HUDEP-2 (cell line): Measurements from ENCODE around the gene PRKG1.
"Not testable (repeated sequence)": the region's sequence is repeated elsewhere in the genome, so short reads cannot be mapped to it uniquely, and the experiment has no call there.

Experiments
- DNase-seq, 76 experiments: peaks; one replicate each; lab custom pipeline; 2025; ENCODE audit not compliant: unreplicated experiment in 76 of 76; lab: John Stamatoyannopoulos, UW

The PRKG1 gene

DNA sequence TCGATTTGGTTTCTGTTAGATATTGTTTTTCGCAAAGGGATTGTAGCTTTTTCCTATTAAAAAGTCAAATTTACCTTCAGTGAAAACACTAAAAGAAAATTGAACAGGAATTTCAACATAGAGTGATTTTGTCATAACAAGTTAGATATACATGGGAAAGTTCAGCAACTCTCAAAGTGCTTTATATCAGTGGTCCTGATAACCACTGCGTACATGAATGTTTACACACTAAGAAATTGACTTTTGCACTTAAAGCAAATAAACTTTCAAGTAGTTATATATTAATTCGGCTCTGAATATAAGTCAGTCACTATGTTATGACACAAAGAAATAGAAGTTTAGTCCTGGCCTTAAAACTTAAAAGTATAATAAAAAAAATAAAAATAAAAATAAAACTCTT, 1138.5 kb downstream of the PRKG1 start:
- DNase-seq, result no peak

DNA sequence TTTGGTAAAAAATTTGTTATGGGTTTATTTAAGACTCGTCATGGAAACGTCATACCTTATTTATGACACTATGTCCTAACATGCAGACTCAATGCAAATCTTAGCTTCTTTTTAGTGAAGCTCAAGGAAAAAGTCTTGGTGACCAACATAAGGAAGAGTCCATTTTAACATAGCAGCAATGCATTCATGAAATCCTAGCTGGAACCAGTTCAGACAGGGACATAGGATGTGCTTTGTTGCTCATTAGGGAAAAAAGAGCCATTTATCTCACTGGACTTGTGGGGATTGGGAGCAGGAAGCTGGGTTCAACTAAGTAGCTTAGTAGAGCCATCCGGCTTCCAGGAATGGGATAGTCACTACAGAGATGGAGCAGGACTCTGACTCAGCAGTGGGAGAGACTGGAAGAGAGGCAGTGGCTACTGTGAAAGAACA, 1139.0 kb downstream of the PRKG1 start:
- DNase-seq, result no peak

DNA sequence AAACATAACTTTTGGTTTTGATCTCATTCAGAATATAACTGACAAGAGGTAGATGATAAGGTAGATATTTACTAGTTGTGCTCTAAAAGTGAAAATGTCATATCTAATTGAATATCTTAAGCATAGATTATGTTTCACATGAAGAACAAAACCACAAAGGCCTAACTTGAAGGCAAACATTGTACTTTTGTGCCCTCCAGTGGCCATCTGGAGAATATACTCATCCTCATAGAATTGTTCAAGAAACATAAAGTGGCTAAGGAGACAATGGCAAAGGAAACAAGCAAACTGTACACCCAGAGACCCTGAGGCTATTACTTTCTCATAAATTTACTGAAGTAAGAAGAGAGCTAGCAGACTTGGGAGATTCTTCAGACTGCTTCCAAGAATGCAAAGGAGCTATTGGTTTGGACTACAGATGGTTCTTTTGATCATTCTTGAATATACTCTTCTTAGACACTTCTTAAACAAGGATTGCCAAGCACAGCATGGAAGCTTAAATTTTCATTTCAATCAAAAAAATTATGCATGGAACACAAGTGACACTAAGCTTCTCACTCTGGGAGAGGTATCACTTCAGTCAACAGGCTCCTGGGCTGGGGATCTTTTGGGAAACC, 1141.6 kb downstream of the PRKG1 start:
- peak in 23 of 76 experiments; percentile 0 to 47 (median 12) for DNase-seq

DNA sequence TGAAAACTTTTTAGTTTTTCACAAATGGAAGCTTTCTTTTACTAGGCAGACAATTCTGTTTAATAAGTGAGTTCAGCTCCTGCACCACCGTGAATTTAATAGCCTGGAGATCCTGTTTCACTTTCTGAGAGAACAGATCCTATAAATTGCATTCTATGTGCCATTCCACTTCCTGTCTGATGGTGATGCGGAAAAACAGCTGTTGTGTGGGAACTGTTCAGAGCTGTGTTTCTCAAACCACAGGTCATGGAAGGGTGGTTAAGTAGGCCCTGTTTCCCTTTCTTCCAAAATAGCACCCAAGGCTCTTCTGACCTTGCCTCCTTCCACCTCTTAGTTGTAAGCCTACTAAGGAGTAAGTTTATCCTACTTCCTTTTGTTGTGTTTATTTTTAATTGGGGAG, 1142.6 kb downstream of the PRKG1 start:
- DNase-seq, result no peak

DNA sequence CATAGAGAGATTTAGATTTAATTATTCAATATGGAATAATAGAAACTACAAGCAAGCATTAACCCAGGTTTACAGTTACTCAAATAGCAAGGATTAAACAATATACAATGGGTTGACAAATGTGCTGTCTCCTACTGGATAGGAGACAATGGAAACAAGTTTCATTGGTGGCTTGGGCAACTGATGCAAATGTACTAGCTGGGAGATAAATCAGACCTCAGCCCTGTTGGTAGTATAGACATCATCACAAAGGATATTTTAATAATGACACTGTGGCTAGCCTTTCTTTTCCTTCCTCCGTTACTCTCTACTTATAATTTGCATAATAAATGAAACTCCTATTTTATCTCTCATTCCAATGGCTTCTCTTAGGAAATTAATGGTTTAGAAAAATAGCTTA, 1143.2 kb downstream of the PRKG1 start:
- no peak for DNase-seq

DNA sequence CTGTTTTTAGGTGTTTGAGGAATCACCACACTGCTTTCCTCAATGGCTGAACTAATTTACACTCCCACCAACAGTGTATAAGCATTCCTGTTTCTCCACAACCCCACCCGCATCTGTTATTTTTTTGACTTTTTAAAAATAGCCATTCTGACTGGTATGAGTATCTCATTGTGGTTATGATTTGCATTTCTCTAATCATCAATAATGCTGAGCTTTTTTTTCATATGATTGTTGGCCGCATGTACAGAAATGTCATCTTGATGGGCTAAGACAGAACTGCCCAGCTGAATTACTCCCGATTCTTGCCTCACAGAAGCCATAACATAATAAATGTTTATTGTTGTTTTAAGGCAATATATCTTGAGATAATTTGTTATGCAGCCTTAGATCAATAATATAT, 1146.7 kb downstream of the PRKG1 start:
- DNase-seq, result no peak

DNA sequence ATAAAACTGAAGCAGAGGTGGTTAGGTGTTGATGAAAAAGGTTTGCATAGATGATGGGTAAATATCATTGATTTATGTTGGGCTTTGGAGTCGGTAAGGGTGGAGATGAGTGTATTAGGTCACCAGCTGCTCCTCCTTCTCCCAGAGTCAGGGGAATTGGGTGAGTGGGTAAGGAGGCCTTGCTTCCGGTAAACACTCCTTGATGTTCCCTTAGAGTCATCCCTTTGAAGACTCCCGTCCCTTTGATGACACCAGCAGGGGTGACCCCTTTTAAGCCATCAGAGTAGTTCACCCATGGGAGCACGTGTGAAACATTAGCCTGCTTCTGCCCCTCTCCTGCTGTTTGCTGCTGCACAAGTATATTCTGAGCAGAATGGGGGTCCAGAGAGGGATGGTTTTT, 1147.6 kb downstream of the PRKG1 start:
- no peak for DNase-seq

DNA sequence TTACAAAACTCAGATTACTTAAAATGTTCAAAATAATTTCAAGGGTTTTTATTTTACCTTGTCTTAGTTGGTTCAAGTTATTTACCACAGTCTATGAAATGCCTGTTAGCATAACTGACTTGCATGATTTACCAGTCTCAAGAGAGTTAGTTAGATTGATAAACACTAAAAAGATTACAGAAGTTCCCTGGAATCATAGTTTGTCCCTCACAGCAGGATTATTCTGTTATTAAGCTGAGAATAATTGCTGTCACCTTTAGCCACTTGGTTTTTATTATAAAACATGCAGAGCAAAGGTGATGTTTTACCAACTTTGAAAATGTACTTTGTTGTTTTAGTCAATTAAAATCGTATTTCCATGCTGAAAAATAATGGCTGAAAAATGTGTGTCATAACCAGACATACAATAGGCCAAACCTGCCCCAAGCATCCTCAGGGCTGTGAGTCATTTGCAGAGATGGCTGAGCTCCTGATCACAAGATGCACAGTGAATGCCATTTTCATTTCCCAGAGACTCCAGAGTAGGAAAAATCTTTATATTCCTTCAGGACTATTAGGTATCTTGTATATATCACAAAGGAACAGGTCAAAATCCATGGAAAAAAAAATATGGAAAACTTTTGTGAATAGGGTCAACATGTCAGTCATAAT, 1152.0 kb downstream of the PRKG1 start:
- no peak for DNase-seq

DNA sequence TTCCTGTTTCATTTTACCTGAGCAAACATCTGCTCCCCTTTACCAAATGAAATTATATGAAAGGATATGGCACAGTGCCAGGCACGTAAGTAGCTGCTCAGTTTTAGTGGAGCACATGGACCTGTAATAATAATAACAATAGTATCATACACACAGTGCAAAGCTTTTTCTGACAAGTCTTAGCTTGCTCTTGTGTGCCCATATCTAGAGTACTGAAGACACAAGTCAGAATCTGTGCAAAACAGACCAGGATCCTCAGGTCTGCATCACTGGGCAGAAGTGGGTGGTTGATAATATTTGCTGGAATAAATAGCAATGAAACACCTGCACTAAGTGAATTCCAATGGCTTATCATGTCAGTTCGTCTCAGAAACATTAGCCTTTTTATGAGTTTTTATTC, 1154.3 kb downstream of the PRKG1 start:
- no peak for DNase-seq

DNA sequence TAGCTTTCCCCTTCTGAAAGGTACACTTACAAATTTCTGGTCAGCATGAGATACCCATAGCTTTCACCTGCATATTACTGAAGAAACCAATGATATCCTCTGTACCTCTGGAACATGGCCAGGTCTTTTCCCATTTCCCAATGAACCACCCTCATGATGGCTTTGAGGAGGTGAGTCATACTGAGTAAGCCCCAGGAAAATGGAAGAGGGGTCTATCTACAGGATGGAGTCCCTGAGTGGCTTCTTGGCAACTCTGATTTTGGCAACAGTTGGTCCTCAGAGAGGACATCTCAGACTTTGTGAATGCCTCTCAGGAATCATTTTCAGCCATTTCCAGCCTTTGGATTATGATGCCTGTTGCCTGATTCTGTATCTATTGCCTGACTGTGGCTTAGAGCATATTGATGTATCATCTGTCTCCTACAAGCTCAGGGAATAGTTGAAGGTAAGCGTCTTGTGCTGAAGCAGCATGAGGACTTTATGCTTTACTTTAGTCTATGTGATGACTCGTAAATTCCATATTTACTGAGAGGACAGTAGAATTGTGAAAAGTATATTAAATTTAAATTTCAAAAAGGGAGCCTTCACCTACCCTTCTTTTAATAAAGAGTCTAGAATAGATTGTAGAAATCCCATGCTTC, 1155.1 kb downstream of the PRKG1 start:
- DNase-seq, result no peak

DNA sequence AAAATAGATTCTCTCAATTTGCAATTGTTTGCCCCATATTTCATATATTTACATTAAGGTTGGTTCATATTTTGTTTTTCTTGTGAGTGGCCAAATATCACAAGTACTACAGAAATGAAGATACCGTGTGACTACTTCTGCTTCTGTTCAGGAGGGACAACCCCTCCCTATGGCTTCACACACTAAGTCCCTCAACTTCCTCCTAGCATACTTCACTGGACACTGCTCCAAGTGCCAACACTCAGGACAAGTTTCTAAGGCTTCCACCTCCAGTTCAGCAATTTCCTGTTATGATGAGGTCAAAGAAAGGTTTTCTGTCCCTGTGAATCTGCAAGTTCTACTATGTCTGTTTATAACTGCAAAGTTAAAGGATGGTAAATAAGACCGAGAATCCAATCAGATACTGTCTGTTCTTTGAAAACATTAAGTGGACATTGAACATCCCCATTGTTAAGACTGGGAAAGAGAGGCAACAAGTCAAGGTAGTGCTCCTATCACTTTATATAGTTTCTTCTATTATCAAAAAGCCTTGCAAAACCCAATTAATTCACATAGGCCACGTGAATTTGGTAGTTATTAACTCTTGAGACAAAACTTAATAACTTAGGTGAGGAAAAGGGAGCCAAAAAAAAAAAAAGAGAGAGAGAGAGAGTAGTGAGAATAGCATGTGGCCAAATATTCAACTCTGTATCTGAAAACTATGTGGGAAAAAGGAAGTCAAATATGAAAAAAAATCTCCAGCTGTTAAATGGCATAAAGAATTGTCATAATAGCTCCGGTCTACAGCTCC, 1158.5 kb downstream of the PRKG1 start:
- DNase-seq, result no peak

DNA sequence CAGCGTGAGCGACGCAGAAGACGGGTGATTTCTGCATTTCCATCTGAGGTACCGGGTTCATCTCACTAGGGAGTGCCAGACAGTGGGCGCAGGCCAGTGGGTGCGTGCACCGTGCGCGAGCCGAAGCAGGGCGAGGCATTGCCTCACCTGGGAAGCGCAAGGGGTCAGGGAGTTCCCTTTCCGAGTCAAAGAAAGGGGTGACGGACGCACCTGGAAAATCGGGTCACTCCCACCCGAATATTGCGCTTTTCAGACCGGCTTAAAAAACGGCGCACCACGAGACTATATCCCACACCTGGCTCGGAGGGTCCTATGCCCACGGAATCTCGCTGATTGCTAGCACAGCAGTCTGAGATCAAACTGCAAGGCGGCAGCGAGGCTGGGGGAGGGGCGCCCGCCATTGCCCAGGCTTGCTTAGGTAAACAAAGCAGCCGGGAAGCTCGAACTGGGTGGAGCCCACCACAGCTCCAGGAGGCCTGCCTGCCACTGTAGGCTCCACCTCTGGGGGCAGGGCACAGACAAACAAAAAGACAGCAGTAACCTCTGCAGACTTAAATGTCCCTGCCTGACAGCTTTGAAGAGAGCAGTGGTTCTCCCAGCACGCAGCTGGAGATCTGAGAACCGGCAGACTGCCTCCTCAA, 1159.2 kb downstream of the PRKG1 start:
- DNase-seq, result not testable (repeated sequence)

DNA sequence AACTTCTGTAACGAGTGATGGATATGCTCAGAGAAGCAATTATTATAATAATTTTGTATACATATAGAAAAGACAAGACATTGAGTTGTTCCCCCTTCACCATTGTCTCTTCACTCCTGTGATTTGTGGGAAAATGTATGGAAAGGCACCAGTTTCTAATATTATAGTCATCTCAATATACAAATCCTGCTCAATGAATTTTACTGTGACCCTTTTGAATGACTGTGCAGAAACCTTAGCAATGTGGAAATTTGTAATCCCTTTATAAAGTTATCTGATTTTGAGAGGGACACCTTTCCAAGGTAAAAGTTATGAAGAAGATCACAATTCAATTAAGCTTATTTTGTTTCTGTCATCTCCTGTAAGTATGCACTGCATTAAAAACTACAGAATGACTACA, 1165.5 kb downstream of the PRKG1 start:
- no peak for DNase-seq

DNA sequence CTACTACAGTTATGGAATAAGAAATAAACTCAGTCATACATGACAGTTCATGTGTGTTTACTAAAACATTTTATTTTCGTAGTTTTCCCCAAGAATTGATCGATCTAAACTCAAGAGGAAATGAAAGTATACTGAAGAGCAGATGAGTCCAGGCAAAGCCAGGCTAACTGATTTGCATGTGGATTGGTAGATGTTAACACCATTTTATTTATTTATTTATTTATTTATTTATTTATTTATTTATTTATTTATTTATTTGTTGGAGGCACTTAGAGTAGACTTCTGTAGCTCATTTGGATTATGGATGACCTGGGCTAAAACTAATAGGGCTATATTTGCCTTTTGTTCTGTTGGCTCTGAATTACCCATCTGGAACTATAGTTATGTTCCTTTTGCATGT, 1171.3 kb downstream of the PRKG1 start:
- DNase-seq, result no peak

DNA sequence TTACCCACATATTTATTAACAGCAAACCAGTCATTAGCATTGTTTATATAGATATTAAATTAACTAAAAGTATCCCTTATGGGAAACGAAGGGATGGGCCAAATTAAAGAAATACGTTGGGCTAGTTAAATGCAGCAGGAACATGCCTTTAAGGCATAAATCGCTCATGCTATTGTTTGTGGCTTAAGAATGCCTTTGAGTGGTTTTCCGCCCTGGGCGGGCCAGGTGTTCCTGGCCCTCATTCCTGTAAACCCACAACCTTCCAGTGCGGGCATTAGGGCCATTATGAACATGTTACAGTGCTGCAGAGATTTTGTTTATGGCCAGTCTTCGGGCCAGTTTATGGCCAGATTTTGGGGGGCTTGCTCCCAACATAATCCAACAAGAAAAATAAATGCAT, 1173.6 kb downstream of the PRKG1 start:
- DNase-seq, result not testable (repeated sequence)

DNA sequence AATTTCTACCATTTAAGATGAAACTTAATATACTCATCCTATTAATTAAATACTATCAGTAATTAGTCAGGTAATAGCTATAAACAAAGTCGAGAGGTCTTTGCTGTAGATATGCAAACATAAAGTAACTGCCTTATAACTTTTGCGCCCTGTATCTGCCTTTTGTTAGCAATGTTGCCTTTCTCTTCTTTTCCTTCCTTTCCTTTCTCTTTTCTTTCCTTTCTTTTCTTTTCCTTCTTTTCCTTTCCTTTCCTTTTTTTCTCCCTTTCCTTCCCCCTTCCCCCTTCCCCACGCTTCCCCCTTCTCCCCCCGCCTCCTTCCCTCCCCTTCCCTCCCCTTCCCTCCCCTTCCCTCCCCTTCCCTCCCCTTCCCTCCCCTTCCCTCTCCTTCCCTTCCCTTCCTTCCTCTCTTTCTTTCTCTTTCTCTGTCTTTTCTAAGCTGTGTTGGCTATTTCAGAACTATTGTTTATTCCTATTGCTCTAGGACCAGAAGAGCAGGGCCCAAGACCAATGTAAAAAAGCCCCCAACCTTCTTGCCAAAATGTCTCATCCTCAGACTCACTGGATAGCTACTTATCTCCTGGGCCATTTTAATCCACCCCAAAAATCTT, 1174.5 kb downstream of the PRKG1 start:
- DNase-seq, result no peak

DNA sequence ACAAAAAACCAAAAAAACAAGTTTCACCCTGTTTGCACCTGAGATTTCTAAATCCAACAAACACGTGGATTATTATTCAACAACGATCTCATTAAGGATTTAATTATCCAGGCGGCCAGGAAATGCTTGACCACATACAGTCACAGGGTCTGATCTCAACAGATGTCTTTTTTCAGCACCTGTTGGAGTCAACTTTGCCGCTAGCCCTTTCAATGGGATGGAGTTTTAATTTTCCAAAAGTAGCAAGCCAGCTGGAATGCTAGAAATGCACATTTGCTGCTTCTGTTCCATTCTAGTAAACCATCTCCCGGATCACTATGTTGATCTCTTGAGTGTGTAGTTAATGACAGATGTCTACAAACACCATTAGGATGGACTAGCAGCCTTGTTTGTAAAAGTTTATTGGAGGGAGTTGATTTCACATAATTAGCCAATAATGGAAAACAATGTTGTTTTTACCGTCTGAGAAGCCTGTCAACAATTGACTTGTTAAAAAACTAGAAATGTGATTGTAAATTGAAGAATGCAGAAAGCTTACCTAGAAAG, 1175.6 kb downstream of the PRKG1 start:
- no peak for DNase-seq

DNA sequence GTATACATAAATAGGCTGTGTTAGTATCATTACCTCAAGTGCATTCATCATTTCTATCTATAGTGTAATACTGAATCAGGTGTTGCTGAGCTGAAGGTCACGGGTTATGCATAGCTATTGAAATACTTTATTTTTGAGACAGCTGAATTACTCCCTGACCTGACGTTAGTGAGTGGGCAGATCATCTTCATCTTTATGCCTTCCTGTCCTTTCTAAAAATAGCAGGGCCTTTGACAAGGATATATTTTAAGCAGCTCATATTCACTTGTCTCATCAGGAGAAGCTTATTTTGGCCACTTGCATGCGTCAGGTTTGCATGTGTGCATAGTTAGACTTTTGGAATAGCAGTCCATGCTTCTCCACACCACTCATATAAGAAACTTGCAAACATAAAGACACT, 1176.2 kb downstream of the PRKG1 start:
- DNase-seq, result no peak

DNA sequence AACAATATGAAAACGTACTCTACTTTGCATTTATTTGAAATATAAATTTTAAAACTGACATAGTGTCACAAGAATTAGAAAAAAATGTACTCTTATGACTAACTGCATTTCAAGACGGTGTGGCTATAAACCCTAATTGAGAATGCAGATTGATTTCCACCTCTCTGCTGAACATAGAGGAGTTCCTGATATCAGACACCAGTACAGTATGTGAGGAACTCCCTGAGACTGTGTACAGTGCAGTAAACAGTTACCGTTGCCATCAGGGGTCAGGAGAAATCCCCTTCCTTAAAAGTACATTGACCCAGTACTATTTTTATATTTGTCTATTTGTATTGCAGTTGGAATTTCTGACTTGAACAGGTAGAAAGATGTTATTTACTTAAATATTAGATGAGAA, 1178.0 kb downstream of the PRKG1 start:
- DNase-seq, result no peak
